Activated naive CD8-positive, alpha-beta T cell (primary cell): ENCODE measurements around the gene CYP2D6.
A peak's percentile ranks its signal among the peaks of the same experiment; 100 is the strongest.

Source experiments
- H3K27ac Mint-ChIP-seq: one replicate; pipeline ENCODE4 v1.8.0; 2021; ENCODE audit warnings: mixed read lengths
- H3K27me3 Mint-ChIP-seq: one replicate; pipeline ENCODE4 v1.8.0; 2021; ENCODE audit warnings: mixed read lengths
- H3K36me3 Mint-ChIP-seq: one replicate; pipeline ENCODE4 v1.8.0; 2021; ENCODE audit warnings: mixed read lengths
- H3K4me1 Mint-ChIP-seq: one replicate; pipeline ENCODE4 v1.8.0; 2021; ENCODE audit warnings: low read depth, mixed read lengths
- H3K4me3 Mint-ChIP-seq: one replicate; pipeline ENCODE4 v1.8.0; 2021; ENCODE audit warnings: mild to moderate bottlenecking, mixed read lengths
- H3K9me3 Mint-ChIP-seq: one replicate; pipeline ENCODE4 v1.8.0; 2021; ENCODE audit warnings: low read depth, mixed read lengths

The CYP2D6 gene

DNA sequence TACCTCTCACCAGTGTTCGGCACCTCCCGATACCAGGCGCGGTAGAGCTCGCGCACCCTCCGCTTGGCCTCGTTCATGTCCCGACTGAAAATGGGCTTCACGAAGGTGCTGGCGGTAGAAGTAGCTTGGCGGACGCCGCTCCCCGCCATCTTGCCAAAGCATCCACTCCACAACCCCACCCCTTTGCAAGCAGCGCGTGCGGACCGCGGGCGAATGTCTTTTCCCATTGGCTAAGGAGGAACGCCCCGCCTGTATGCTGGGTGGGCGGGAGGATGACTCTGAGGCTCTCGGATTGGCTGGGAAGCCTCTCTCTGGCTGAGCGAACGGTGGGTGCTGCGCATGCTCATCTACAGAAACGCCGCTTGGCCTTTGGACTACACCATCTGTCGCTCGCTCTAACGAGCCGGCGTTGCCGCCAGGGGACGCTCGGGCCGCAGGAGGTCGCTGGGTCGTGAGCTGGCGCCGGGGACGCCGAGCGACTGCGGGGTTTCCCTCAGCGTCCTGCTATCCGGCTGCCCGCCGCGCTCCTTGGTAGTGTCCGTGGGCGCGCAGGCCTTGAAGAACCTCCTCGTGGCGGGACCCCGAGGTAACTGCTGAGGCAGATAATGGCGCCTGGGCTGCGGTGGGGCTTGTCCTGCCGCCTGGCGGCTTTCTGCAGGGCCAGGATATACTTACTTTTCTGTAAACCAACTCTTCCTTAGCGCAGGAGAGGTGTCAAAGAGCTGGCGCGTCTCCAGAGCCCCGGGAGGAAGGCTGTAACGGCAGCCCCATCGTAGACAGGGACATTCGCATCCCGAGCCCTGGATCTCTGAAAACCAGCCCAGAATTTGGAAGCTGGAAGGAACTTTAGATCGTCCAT, 39.8 kb downstream of the CYP2D6 start, which contains the start of gene NDUFA6:
NDUFA6 (minus strand) TSS at position 177 of the 859 bp plus-strand sequence; CDS start at position 149, 28 bp downstream.
- H3K27me3 Mint-ChIP-seq, result no peaks in the 10 kb centered on the region
- no peaks in the 10 kb centered on the region for H3K9me3 Mint-ChIP-seq
- peaks cover 8% of the 10 kb centered on the region for H3K36me3 Mint-ChIP-seq
- peaks cover 28% of the 10 kb centered on the region for H3K4me1 Mint-ChIP-seq
- H3K27ac Mint-ChIP-seq, result peak within 1 kb of the TSS; percentile 99
- H3K4me3 Mint-ChIP-seq, result peak within 1 kb of the TSS; percentile 98

- peak overlapping the region; percentile 47 for H3K27ac Mint-ChIP-seq
- peaks cover 45% of the 10 kb centered on the region for H3K4me1 Mint-ChIP-seq
- H3K9me3 Mint-ChIP-seq, result no peaks in the 10 kb centered on the region
- H3K27me3 Mint-ChIP-seq, result no peaks in the 10 kb centered on the region
- H3K4me3 Mint-ChIP-seq, result no peak overlapping the region
- H3K36me3 Mint-ChIP-seq, result peaks cover 19% of the 10 kb centered on the region
Observed at GRCh38 chr22:42086051-42086450, 44.6 kb downstream of the CYP2D6 start.

- Mint-ChIP-seq H3K27me3 (no peaks in the 10 kb centered on the region), H3K4me1 (peaks cover 51% of the 10 kb centered on the region), H3K4me3 (no peak overlapping the region), H3K9me3 (no peaks in the 10 kb centered on the region), H3K27ac (no peak overlapping the region), H3K36me3 (peaks cover 19% of the 10 kb centered on the region)
Observed at GRCh38 chr22:42084874-42085273, 45.7 kb downstream of the CYP2D6 start.

GRCh38 chr22:42083119-42083518, 47.5 kb downstream of the CYP2D6 start:
- Mint-ChIP-seq H3K27ac (no peak overlapping the region), H3K27me3 (no peaks in the 10 kb centered on the region), H3K4me3 (peak overlapping the region; percentile 46), H3K4me1 (peaks cover 48% of the 10 kb centered on the region), H3K36me3 (peaks cover 13% of the 10 kb centered on the region), H3K9me3 (no peaks in the 10 kb centered on the region)

GRCh38 chr22:42080287-42080686, 50.3 kb downstream of the CYP2D6 start:
- peak overlapping the region; percentile 97 for H3K27ac Mint-ChIP-seq

GRCh38 chr22:42079319-42080251, 51.0 kb downstream of the CYP2D6 start, which contains the start of gene SMDT1:
TSS of gene SMDT1 (plus strand) at chr22:42079700. CDS start at chr22:42079769, 69 bp downstream.
- Mint-ChIP-seq H3K27ac (peak within 1 kb of the TSS; percentile 97), H3K36me3 (peaks cover 11% of the 10 kb centered on the region), H3K4me3 (peak within 1 kb of the TSS; percentile 99), H3K9me3 (no peaks in the 10 kb centered on the region), H3K27me3 (no peaks in the 10 kb centered on the region), H3K4me1 (peaks cover 45% of the 10 kb centered on the region)

More at GRCh38 chr22:42080287-42080686, 50.3 kb downstream of the CYP2D6 start:
- Mint-ChIP-seq H3K4me1 (peaks cover 41% of the 10 kb centered on the region), H3K9me3 (no peaks in the 10 kb centered on the region), H3K36me3 (peaks cover 11% of the 10 kb centered on the region), H3K27me3 (no peaks in the 10 kb centered on the region), H3K4me3 (peak overlapping the region; percentile 99)

DNA sequence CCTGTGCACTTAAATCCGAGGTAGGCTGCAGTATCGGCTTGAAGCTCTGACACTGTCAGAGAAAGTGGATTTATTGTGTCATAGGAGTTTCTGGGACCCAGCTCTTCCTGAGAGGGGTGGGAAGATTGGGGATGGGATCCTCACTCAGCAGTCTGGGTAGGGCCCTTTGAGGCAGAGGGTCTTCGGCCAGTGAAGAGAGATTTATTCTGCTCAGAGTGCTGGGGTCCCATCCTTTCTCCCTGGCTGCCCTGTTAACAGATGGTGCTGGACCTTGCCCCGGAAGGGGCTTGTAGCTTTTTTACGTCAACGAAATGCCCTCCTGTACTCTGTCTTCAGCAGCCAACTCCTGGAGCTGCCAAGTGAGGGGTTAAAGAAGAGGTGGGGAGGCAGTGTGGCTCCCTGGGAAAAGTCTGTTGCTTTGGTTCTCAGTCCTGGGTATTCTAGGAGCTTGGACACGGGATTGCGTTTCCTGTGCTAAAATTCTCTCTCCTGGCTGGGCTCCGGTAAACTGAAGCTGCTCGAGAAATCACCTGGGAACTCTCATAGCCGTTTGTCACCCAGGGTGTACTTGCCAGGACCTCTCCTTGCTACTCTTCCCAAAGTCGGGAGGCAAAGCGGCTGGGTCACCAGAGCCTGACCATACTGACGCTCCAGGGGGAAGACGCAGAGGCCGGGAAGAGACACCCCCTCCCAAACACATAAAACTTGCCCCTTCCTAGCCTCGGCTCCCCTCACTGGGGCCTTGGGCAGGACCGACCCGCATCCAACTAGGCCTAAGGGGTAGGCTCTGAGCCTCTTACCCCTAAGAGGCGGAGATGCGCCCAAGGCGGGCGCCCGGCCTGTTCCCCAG, 51.9 kb downstream of the CYP2D6 start:
- Mint-ChIP-seq H3K4me1 (peaks cover 42% of the 10 kb centered on the region), H3K36me3 (peaks cover 8% of the 10 kb centered on the region), H3K9me3 (no peaks in the 10 kb centered on the region), H3K27me3 (no peaks in the 10 kb centered on the region), H3K27ac (peak overlapping the region; percentile 97), H3K4me3 (peak overlapping the region; percentile 99)

- Mint-ChIP-seq H3K4me1 (peaks cover 45% of the 10 kb centered on the region), H3K36me3 (peaks cover 5% of the 10 kb centered on the region), H3K9me3 (no peaks in the 10 kb centered on the region), H3K27me3 (no peaks in the 10 kb centered on the region), H3K27ac (no peak overlapping the region), H3K4me3 (peak overlapping the region; percentile 27)
Observed at GRCh38 chr22:42077486-42078125, 53.0 kb downstream of the CYP2D6 start.

- H3K27ac Mint-ChIP-seq, result no peak overlapping the region
- no peaks in the 10 kb centered on the region for H3K27me3 Mint-ChIP-seq
- no peaks in the 10 kb centered on the region for H3K9me3 Mint-ChIP-seq
- peaks cover 3% of the 10 kb centered on the region for H3K36me3 Mint-ChIP-seq
- H3K4me1 Mint-ChIP-seq, result peaks cover 42% of the 10 kb centered on the region
- no peak overlapping the region for H3K4me3 Mint-ChIP-seq
Observed at GRCh38 chr22:42076764-42077485, 53.7 kb downstream of the CYP2D6 start.
